Activated CD8-positive, alpha-beta T cell treated with anti-CD3 and anti-CD28 coated beads, Interleukin-2, amount 10 ng/mL, durations not matched to agents 7 days and 5 days (primary cell): ENCODE measurements around the gene KHDC4. TPM values are rescaled to one million over a fixed set of nuclear protein-coding genes. Genes with fewer than 3 reads are reported as not detected.

Experiments used
- ATAC-seq: fragments of 150-1000 bp; cut with Tn5 transposase; one replicate; pipeline ENCODE4 v1.10.0; 2021; ENCODE audit warnings: moderate library complexity
- CTCF ChIA-PET: fragments of 350-600 bp; sonication (Branson Sonifier 250); formaldehyde crosslinking; loops from one replicate; lab custom pipeline; 2021; ENCODE audit warnings: antibody characterized with exemption; lab: Charles Lee
- POLR2A ChIA-PET: fragments of 350-600 bp; sonication (Branson Sonifier 250); formaldehyde crosslinking; loops from one replicate; lab custom pipeline; 2021; ENCODE audit warnings: antibody characterized with exemption; lab: Charles Lee
- DNase-seq: peaks from one replicate; pipeline ENCODE4 v3.0.0-alpha.2; 2020
- H3K27ac Mint-ChIP-seq: one replicate; pipeline ENCODE4 v1.8.0; 2021; ENCODE audit warnings: mild to moderate bottlenecking, mixed read lengths
- H3K27me3 Mint-ChIP-seq: one replicate; pipeline ENCODE4 v1.8.0; 2021; ENCODE audit warnings: low read depth, mixed read lengths
- H3K36me3 Mint-ChIP-seq: one replicate; pipeline ENCODE4 v1.8.0; 2021; ENCODE audit warnings: low read depth, mixed read lengths
- H3K4me1 Mint-ChIP-seq: one replicate; pipeline ENCODE4 v1.8.0; 2021; ENCODE audit warnings: low read depth, mixed read lengths
- H3K4me3 Mint-ChIP-seq: one replicate; pipeline ENCODE4 v1.8.0; 2021; ENCODE audit warnings: mild to moderate bottlenecking, mixed read lengths
- H3K9me3 Mint-ChIP-seq: one replicate; pipeline ENCODE4 v1.8.0; 2022; ENCODE audit warnings: mixed read lengths; ENCODE audit not compliant: insufficient read depth
- total RNA-seq, 2 experiments: library from RNA; stranded (reverse); gene quantifications; one replicate each; pipeline ENCODE4 v1.2.3, GENCODE V29; 2021

KHDC4 gene
- total RNA-seq, 2 experiments from 2014 or later, result 64.5 to 68.9 TPM

GRCh38 chr1:155976913-155977689, 42.9 kb upstream of the KHDC4 start:
- DNase-seq (peak; percentile 37), ATAC-seq (peak; percentile 4)
- POLR2A ChIA-PET, result interaction anchor here (0.6 to 5.4 kb wide), 15 partner anchors 9 to 1819 kb away, joined by 3 to 45 read pairs (median 5); partner anchors contain the start of genes KHDC4, SSR2 and SYT11
- Mint-ChIP-seq H3K27ac (peak overlapping the region; percentile 93), H3K27me3 (no peaks in the 10 kb centered on the region), H3K9me3 (no peaks in the 10 kb centered on the region), H3K4me3 (peak overlapping the region; percentile 96), H3K4me1 (peaks cover 75% of the 10 kb centered on the region), H3K36me3 (peaks cover 43% of the 10 kb centered on the region)
- CTCF ChIA-PET, result interaction anchor here (1.0 to 12.0 kb wide), 14 partner anchors 10 to 716 kb away, joined by 3 to 135 read pairs (median 6); partner anchors contain the start of genes KHDC4 and UBQLN4

DNA sequence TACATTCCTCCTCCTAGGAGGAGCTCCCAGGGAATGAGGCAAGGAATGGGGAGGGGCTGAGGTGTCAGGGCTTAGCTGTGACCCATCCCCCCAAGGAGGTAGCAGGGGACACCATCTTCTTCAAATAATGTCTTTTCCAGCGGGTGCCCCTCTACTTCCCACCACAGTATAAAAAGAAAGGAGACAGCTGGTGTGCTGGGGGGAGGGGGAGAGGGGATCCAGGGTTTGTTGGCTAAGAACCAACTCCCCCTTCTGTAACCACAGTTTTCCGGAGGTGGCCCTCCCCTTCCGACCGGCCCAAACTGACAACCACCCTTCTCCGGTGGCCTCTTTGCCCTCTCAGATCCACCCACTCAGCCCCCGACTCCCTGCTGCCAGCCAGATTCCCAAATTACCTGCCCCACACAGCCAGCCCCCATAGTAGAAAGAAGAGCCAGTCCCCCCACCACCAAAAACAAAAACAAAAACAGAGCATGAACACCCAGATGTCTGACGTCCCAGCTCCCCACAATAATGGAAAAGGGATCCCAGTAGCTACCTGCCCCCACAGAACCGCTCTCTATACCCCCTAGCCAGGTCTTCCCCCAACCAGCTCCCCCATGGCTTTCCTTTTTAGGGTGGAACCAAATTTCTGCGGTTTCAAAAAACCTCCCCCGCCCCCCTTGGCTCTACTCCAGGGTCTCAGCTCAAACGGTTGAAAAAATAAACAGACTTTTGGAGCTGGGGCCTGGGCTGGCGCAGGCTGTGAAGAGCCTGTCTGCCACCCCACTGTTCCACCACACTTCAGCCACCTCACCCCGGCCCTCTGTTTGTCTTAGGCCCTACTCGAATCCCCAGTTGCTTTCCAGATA, 42.1 kb upstream of the KHDC4 start:
- ChIA-PET POLR2A (interaction anchor here (0.9 to 5.4 kb wide), 10 partner anchors 8 to 117 kb away, joined by 3 to 45 read pairs (median 6); partner anchors contain the start of genes KHDC4, SSR2 and SYT11), CTCF (interaction anchor here (1.1 to 12.0 kb wide), 11 partner anchors 9 to 715 kb away, joined by 3 to 135 read pairs (median 8); partner anchors contain the start of gene KHDC4)
- Mint-ChIP-seq H3K36me3 (peaks cover 43% of the 10 kb centered on the region), H3K4me1 (peaks cover 74% of the 10 kb centered on the region), H3K27me3 (no peaks in the 10 kb centered on the region), H3K9me3 (no peaks in the 10 kb centered on the region), H3K27ac (peak overlapping the region; percentile 93), H3K4me3 (peak overlapping the region; percentile 96)
- ATAC-seq (peak; percentile 16), DNase-seq (peak; percentile 63)

DNA sequence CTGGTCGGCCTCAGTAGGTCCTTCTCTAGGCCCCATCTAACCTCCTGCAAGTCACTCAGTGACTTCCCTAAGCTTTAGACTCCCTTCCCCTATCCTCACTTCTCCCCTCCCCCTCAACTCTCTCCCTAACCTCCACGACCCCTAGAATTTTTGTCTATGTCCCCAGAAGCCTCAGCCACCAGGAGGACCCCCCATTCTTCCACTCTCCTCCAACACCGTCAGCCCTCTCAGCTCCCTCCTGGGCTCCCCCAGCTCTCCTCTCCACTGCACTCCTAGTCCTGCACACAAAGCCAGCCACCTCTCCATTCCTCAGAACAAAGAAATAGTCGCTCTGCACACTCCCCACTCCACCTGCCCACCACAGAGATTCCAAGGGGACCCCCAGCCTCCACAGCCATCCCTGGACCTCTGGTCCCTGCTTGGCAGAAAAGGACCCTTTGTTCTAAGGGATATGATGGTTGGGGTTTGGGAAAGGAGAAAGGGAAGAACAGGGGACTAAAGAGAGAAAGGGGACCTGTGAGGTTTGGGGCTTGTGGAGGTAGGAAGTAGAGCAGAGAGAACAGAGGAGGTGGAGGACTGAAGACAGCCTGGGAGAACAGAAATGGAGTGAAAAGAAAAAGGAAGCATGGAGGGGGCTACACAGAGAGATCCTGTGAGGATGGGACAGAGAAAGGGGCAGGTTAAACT, 41.3 kb upstream of the KHDC4 start:
- Mint-ChIP-seq H3K4me3 (peak overlapping the region; percentile 96), H3K4me1 (peaks cover 74% of the 10 kb centered on the region), H3K36me3 (peaks cover 46% of the 10 kb centered on the region), H3K27me3 (no peaks in the 10 kb centered on the region), H3K27ac (peak overlapping the region; percentile 93), H3K9me3 (no peaks in the 10 kb centered on the region)
- no peak for ATAC-seq
- POLR2A ChIA-PET, result interaction anchor here (1.0 to 5.4 kb wide), 6 partner anchors 8 to 41 kb away, joined by 3 to 45 read pairs (median 6); partner anchors contain the start of gene KHDC4
- no peak for DNase-seq
- CTCF ChIA-PET, result interaction anchor here (1.7 to 12.0 kb wide), 7 partner anchors 14 to 122 kb away, joined by 3 to 135 read pairs (median 9); partner anchors contain the start of gene KHDC4

DNA sequence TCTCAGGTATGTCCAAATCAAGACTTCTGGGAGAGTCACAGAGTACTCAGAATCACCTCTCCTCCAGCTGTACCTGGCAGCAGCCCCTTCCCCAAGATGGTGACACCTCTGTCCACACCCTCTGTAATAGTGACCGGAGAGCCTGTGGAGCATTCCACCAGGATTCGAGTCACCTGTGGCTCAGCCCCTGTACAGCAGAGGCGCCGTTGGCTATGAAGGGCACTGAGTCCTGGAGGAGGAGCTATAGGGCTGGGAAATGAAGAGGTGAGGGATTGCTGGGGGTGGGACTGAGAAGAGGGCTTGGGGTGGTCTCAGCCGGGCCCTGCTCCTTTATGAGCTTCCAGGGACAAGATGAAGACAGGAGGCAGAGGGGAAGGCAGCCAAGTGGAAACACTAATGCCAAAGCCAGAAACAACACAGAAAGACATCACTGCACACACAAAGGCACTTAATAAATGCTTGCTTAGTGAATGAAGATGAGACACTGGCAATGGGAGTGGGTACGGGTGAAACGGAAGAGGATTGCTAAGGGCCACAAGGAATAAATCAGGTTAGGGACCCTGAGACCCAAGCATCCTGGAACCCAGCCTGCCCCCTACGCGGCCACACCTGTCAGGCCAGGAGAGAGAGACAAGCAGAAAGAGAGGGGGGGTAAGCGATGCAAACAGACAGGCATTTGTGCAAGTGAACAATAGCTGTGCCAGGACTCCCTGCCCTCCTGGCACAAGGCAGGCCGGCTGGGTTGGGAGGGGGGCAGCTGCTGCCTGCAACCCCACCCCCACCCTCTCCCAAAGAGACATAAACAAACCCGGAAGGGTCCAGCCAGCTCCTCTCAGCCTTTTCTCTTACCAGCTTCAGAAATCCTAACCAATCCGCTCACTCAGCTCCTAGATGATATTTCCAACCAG, 40.2 kb upstream of the KHDC4 start:
- Mint-ChIP-seq H3K9me3 (no peaks in the 10 kb centered on the region), H3K36me3 (peaks cover 56% of the 10 kb centered on the region), H3K4me1 (peaks cover 74% of the 10 kb centered on the region), H3K27me3 (no peaks in the 10 kb centered on the region), H3K27ac (peak overlapping the region; percentile 93), H3K4me3 (peak overlapping the region; percentile 96)
- no peak for DNase-seq
- CTCF ChIA-PET, result interaction anchor here (0.7 to 12.0 kb wide), 6 partner anchors 15 to 92 kb away, joined by 3 to 135 read pairs (median 18); partner anchors contain the start of gene KHDC4
- no peak for ATAC-seq
- POLR2A ChIA-PET, result interaction anchor here (0.7 to 5.4 kb wide), 5 partner anchors 9 to 40 kb away, joined by 3 to 45 read pairs (median 3); no protein-coding TSS in a partner anchor

GRCh38 chr1:155973723-155974122, 39.5 kb upstream of the KHDC4 start:
- ATAC-seq, result no peak
- POLR2A ChIA-PET, result interaction anchor here (0.6 to 5.4 kb wide), 3 partner anchors 23 to 140 kb away, joined by 3 to 45 read pairs (median 6); no protein-coding TSS in a partner anchor

GRCh38 chr1:155971910-155972809, 37.9 kb upstream of the KHDC4 start:
- H3K27me3 Mint-ChIP-seq, result no peaks in the 10 kb centered on the region
- peaks cover 71% of the 10 kb centered on the region for H3K36me3 Mint-ChIP-seq
- ATAC-seq (no peak), DNase-seq (no peak)
- POLR2A ChIA-PET, result interaction anchor here (0.7 kb wide), 1 partner anchor 17 kb away, joined by 4 read pairs; no protein-coding TSS in a partner anchor
- H3K4me1 Mint-ChIP-seq, result peaks cover 95% of the 10 kb centered on the region
- peak overlapping the region; percentile 37 for H3K4me3 Mint-ChIP-seq
- peak overlapping the region; percentile 62 for H3K27ac Mint-ChIP-seq
- CTCF ChIA-PET, result interaction anchor here (5.7 to 9.1 kb wide), 2 partner anchors 17 to 34 kb away, joined by 26 to 135 read pairs; no protein-coding TSS in a partner anchor
- H3K9me3 Mint-ChIP-seq, result no peaks in the 10 kb centered on the region

More at GRCh38 chr1:155973723-155974122, 39.5 kb upstream of the KHDC4 start:
- Mint-ChIP-seq H3K4me3 (no peak overlapping the region), H3K27ac (no peak overlapping the region), H3K36me3 (peaks cover 62% of the 10 kb centered on the region), H3K4me1 (peaks cover 79% of the 10 kb centered on the region), H3K27me3 (no peaks in the 10 kb centered on the region), H3K9me3 (no peaks in the 10 kb centered on the region)
- CTCF ChIA-PET, result interaction anchor here (2.4 to 12.0 kb wide), 3 partner anchors 15 to 93 kb away, joined by 9 to 135 read pairs (median 113); no protein-coding TSS in a partner anchor
- DNase-seq, result no peak

- Mint-ChIP-seq H3K36me3 (peaks cover 75% of the 10 kb centered on the region), H3K27me3 (no peaks in the 10 kb centered on the region), H3K4me3 (peak overlapping the region; percentile 23), H3K27ac (peak overlapping the region; percentile 86), H3K4me1 (peaks cover 98% of the 10 kb centered on the region), H3K9me3 (no peaks in the 10 kb centered on the region)
- CTCF ChIA-PET, result interaction anchor here (0.8 to 5.7 kb wide), 4 partner anchors 19 to 926 kb away, joined by 3 to 26 read pairs (median 6); no protein-coding TSS in a partner anchor
- POLR2A ChIA-PET, result interaction anchor here (0.7 kb wide), 1 partner anchor 10 kb away, joined by 3 read pairs; no protein-coding TSS in a partner anchor
- DNase-seq, result peak; percentile 38
- ATAC-seq, result peak; percentile 34
Observed at GRCh38 chr1:155970531-155971167, 36.4 kb upstream of the KHDC4 start.

DNA sequence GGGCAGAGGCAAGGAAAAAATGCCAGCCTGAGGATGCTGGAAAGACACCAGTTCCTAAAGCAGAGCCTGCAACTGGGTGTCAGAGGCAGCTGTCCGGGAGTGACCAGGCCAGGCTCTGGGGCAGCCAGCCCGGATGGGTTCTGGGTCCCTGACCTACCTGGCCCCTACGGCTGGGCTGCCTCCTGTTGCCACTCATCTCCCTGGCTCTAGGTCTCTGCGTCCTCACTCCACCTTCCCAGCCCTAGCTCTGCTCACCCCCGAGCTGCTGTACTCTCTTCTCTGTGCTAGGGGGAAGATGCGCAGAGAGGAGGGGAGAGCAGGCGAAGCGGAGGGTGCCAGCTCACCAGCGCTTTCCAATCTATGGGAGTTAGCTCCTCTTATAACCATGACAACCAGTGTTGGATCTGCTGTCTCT, 35.2 kb upstream of the KHDC4 start:
- Mint-ChIP-seq H3K9me3 (no peaks in the 10 kb centered on the region), H3K4me1 (peaks cover 93% of the 10 kb centered on the region), H3K36me3 (peaks cover 78% of the 10 kb centered on the region), H3K4me3 (no peak overlapping the region), H3K27ac (peak overlapping the region; percentile 96), H3K27me3 (no peaks in the 10 kb centered on the region)
- CTCF ChIA-PET, result interaction anchor here (1.3 to 5.7 kb wide), 4 partner anchors 9 to 38 kb away, joined by 3 to 26 read pairs (median 6); partner anchors contain the start of gene ARHGEF2
- POLR2A ChIA-PET, result interaction anchor here (1.0 to 4.4 kb wide), 3 partner anchors 9 to 35 kb away, joined by 3 to 28 read pairs (median 4); partner anchors contain the start of genes ARHGEF2 and KHDC4
- ATAC-seq, result no peak
- DNase-seq, result no peak
